ENCODE results near the gene PPIL6. TPM values are rescaled to one million over a fixed set of nuclear protein-coding genes. Genes with fewer than 3 reads are reported as not detected.

The PPIL6 gene
- total RNA-seq, 4 donors from 2014 or later = 0.64 to 4.0 (median 1.9) TPM; not detected in 1

DNA sequence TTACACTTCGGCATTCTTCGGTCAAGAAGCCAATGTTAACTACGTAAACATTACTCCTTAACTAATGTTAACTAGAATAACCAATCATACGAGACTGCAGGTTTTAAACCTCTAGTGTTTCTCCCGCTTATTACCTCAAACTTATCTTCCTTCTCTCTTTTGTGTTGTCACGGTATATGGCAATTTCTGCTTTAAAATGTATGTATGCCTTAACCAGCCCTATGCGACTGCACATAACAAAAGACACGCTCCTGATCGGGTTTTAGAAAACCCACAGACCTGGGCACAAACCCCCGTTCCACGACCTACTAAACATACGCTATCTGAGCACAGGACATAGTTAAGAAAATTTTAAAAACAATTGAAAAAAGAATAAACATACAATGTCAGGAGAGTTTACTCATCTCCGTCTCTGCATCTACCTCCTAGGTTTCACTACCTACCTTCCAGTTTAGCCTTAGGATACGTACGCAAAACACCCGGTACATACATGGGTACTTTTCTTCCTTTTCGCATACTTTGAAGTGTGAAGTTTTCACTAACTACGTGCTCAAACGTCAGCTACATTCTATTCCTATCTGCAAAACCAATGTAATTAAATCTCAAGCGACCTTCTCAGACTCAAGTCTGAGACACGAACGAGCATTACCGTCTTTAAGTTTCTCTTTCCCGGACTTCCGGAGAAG, 59.2 kb downstream of the PPIL6 start:
- H3K36me3 ChIP-seq = peaks cover 0 to 16% (median 3%) of the 10 kb centered on the region in 4 donors
- peak in 1 of 3 donors; percentile 3 for TF ChIP-seq POLR2AphosphoS5 (IDR thresholded peaks at IDR 0.05)
- peak; percentile 6 for TF ChIP-seq POLR2A (IDR thresholded peaks at IDR 0.05)
- no peak for TF ChIP-seq EP300 (IDR thresholded peaks at IDR 0.05; ENCODE audit: low read depth)
- intact Hi-C loops (cut with DNase I; ENCODE audit: low total_unique reads) = loop anchor here (5.0 kb wide), 1 partner anchor 194 kb away; no protein-coding TSS in a partner anchor
- in situ Hi-C loops (cut with MboI; ENCODE audit: low pct_ligation_motif_present in 1 of 4, low pct_unique_long_range_greater_than_20kb in 1 of 4, low sequenced_read_pairs in 3 of 4) = loop anchor here (5.0 to 25.0 kb wide), 7 partner anchors 74 to 844 kb away; partner anchors contain the start of genes MICAL1 (in 2 of the 4), CEP57L1 (in 1 of the 4) and SESN1 (in 1 of the 4)
- H3K27me3 ChIP-seq = no peaks in the 10 kb centered on the region
- DNase-seq = no peak
- H3K4me3 ChIP-seq = peak overlapping the region; percentile 59 to 99 (median 83)
- H3K27ac ChIP-seq = peak overlapping the region; percentile 97 to 100 (median 99)
- no peaks in the 10 kb centered on the region for H3K9me3 ChIP-seq
- peaks cover 11 to 55% (median 30%) of the 10 kb centered on the region in 4 donors for H3K4me1 ChIP-seq
- 0 to 1% methylated on average over 16 to 25 of the region's 25 CpGs for whole genome bisulfite sequencing, 2 donors (ENCODE audit: low coverage in 1 of 2)

- 11 to 13% methylated on average over 2 of the region's 2 CpGs for WGBS, 2 donors (ENCODE audit: low coverage in 1 of 2)
- Histone ChIP-seq H3K27ac (peak overlapping the region in 3 of 4 donors; percentile 97 to 100 (median 98)), H3K4me3 (peak overlapping the region in 3 of 4 donors; percentile 59 to 99 (median 70)), H3K36me3 (peaks cover 0 to 29% (median 10%) of the 10 kb centered on the region in 4 donors), H3K9me3 (no peaks in the 10 kb centered on the region), H3K27me3 (no peaks in the 10 kb centered on the region), H3K4me1 (peaks cover 10 to 51% (median 24%) of the 10 kb centered on the region in 4 donors)
- intact Hi-C loops (cut with DNase I; ENCODE audit: low total_unique reads) (loop anchor here (5.0 kb wide), 1 partner anchor 192 kb away; no protein-coding TSS in a partner anchor), in situ Hi-C loops (cut with MboI; ENCODE audit: low pct_ligation_motif_present in 1 of 4, low pct_unique_long_range_greater_than_20kb in 1 of 4, low sequenced_read_pairs in 3 of 4) (loop anchor here (5.0 to 25.0 kb wide), 7 partner anchors 75 to 842 kb away; partner anchors contain the start of genes MICAL1 (in 2 of the 4), CEP57L1 (in 1 of the 4) and SESN1 (in 1 of the 4))
- no peak for TF ChIP-seq EP300 (IDR thresholded peaks at IDR 0.05; ENCODE audit: low read depth)
- no peak for TF ChIP-seq POLR2AphosphoS5 (IDR thresholded peaks at IDR 0.05)
- no peak for TF ChIP-seq POLR2A (IDR thresholded peaks at IDR 0.05)
- TF ChIP-seq, protein P1, sequence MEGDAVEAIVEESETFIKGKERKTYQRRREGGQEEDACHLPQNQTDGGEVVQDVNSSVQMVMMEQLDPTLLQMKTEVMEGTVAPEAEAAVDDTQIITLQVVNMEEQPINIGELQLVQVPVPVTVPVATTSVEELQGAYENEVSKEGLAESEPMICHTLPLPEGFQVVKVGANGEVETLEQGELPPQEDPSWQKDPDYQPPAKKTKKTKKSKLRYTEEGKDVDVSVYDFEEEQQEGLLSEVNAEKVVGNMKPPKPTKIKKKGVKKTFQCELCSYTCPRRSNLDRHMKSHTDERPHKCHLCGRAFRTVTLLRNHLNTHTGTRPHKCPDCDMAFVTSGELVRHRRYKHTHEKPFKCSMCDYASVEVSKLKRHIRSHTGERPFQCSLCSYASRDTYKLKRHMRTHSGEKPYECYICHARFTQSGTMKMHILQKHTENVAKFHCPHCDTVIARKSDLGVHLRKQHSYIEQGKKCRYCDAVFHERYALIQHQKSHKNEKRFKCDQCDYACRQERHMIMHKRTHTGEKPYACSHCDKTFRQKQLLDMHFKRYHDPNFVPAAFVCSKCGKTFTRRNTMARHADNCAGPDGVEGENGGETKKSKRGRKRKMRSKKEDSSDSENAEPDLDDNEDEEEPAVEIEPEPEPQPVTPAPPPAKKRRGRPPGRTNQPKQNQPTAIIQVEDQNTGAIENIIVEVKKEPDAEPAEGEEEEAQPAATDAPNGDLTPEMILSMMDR (IDR thresholded peaks at IDR 0.05) = no peak
- no peak for DNase-seq
Observed at GRCh38 chr6:109379711-109380110, 60.7 kb downstream of the PPIL6 start.

DNA sequence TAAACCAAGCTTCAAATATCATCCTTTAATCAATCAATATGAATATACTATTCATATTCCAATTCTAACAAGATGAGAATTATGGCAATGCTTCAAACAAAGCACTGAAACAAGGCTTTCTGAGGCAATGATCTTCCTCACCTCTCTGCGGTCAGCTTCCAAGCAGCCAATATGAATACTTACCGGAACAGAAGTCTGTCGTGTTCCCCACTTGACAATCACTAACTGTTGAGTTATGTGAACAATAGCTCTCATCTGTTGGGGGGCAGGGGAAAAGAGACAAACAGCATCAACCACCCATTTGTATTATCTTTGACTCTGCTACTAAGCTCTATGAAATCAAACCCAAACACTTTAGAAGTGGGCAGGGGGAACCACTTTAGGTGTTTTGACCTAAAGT, 62.7 kb downstream of the PPIL6 start:
- peaks cover 5 to 52% (median 12%) of the 10 kb centered on the region in 4 donors for H3K4me1 ChIP-seq
- DNase-seq = no peak
- in situ Hi-C loops (cut with MboI; ENCODE audit: low pct_ligation_motif_present in 1 of 4, low pct_unique_long_range_greater_than_20kb in 1 of 4, low sequenced_read_pairs in 3 of 4) = loop anchor here in 2 of 4 donors (25.0 kb wide), 2 partner anchors 190 to 840 kb away; no protein-coding TSS in a partner anchor

DNA sequence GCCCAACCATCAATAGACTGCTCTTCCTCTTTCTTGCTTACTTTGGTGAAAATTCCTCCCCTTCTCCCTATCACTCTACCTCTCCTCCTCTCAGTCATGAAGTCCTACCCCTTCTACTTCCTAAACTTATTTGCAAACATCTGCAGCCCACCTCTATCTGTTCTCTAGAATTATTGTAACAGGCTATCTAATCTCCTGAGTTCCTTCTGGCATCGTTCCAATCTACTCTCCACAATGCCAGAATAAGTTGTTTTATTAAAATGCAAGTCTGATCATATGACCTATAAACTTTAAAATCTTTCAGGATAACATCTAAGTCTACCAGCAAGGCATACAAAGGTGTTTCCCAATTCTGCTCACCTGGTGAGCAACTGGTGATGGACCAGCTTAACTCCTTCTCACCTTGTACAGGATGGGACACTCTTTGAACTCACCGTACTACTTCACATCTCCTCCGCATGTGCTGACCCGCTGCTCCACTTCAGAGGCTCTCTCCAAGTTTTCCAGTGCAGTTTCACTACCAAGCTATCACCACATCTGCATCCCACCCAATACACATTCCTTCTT, 66.0 kb downstream of the PPIL6 start:
- Histone ChIP-seq H3K9me3 (no peaks in the 10 kb centered on the region), H3K4me3 (no peak overlapping the region), H3K4me1 (peaks cover 0 to 57% (median 7%) of the 10 kb centered on the region in 4 donors), H3K27me3 (no peaks in the 10 kb centered on the region), H3K27ac (no peak overlapping the region), H3K36me3 (peaks cover 0 to 66% (median 31%) of the 10 kb centered on the region in 4 donors)
- DNase-seq = no peak
- TF ChIP-seq EP300 (IDR thresholded peaks at IDR 0.05; ENCODE audit: low read depth) = no peak
- no peak for TF ChIP-seq POLR2A (IDR thresholded peaks at IDR 0.05)
- TF ChIP-seq POLR2AphosphoS5 (IDR thresholded peaks at IDR 0.05) = no peak
- TF ChIP-seq, protein P1 (IDR thresholded peaks at IDR 0.05) = no peak
- in situ Hi-C loops (cut with MboI; ENCODE audit: low pct_ligation_motif_present in 1 of 4, low pct_unique_long_range_greater_than_20kb in 1 of 4, low sequenced_read_pairs in 3 of 4) (no loop called here), intact Hi-C loops (cut with DNase I; ENCODE audit: low total_unique reads) (no loop called here)
- 57 to 91% methylated on average over 4 of the region's 4 CpGs for WGBS, 2 donors (ENCODE audit: low coverage in 1 of 2)

More for the DNA sequence above, 62.7 kb downstream of the PPIL6 start:
- Histone ChIP-seq H3K4me3 (no peak overlapping the region), H3K9me3 (no peaks in the 10 kb centered on the region), H3K27ac (no peak overlapping the region), H3K36me3 (peaks cover 0 to 45% (median 18%) of the 10 kb centered on the region in 4 donors), H3K27me3 (no peaks in the 10 kb centered on the region)
- TF ChIP-seq, protein P1 (IDR thresholded peaks at IDR 0.05) = no peak
- TF ChIP-seq EP300 (IDR thresholded peaks at IDR 0.05; ENCODE audit: low read depth) = no peak
- TF ChIP-seq POLR2A (IDR thresholded peaks at IDR 0.05) = no peak
- no peak for TF ChIP-seq POLR2AphosphoS5 (IDR thresholded peaks at IDR 0.05)
- intact Hi-C loops (cut with DNase I; ENCODE audit: low total_unique reads) = no loop called here
- 82 to 89% methylated on average over 3 of the region's 3 CpGs for WGBS, 2 donors (ENCODE audit: low coverage in 1 of 2)

Data from transverse colon (tissue), 4 donors.